Sigmoid colon (tissue), 7 donors: ENCODE measurements around the gene HMCN1. TPM values are rescaled to one million over a fixed set of nuclear protein-coding genes. Genes with fewer than 3 reads are reported as not detected.

Experiments
- DNase-seq: peaks from one replicate; pipeline ENCODE4 v3.0.0-alpha.2; 2019
- H3K27ac ChIP-seq, 4 donors: fragments of 200-600 bp; sonication (generic); one replicate each; pipeline ENCODE4 v1.5.1; 2016 to 2019; ENCODE audit warnings: mild to moderate bottlenecking in 1 of 4
- H3K27me3 ChIP-seq, 3 donors: fragments of 200-600 bp; sonication (generic); one replicate each; pipeline ENCODE4 v1.5.1; 2019; ENCODE audit warnings: mild to moderate bottlenecking in 1 of 3
- H3K36me3 ChIP-seq, 4 donors: fragments of 200-600 bp; sonication (generic); one replicate each; pipeline ENCODE4 v1.5.1; 2016 to 2019
- H3K4me1 ChIP-seq, 4 donors: fragments of 200-600 bp; sonication (generic); one replicate each; pipeline ENCODE4 v1.5.1; 2017 to 2019
- H3K4me3 ChIP-seq, 4 donors: fragments of 200-600 bp; sonication (generic); one replicate each; pipeline ENCODE4 v1.5.1; 2017 to 2019; ENCODE audit warnings: mild to moderate bottlenecking in 2 of 4, moderate library complexity in 1 of 4
- H3K9me3 ChIP-seq, 4 donors: fragments of 200-600 bp in 3 of 4; sonication (generic) in 3 of 4; one replicate each; pipeline versions ENCODE4 v1.5.1 to v1.6.1; 2013 to 2019
- EP300 ChIP-seq, 4 donors: sonication (generic); formaldehyde crosslinking; IDR thresholded peaks; one replicate each; pipeline ENCODE4 v1.6.1; 2017; ENCODE audit warnings: antibody characterized with exemption in 4 of 4
- POLR2A ChIP-seq, 2 donors: fragments of 450-650 bp; IDR thresholded peaks; one replicate each; pipeline ENCODE4 v1.6.1; 2016; ENCODE audit warnings: antibody characterized with exemption in 2 of 2, mild to moderate bottlenecking in 2 of 2, moderate library complexity in 2 of 2
- POLR2AphosphoS5 ChIP-seq, 4 donors: sonication (generic); formaldehyde crosslinking; IDR thresholded peaks; one replicate each; pipeline ENCODE4 v1.6.1; 2017; ENCODE audit warnings: antibody characterized with exemption in 4 of 4
- WGBS, 2 donors: extraction: QIAGEN DNeasy Blood & Tissue Kit; methylation state at CpG; one replicate each; pipeline ENCODE4 v1.1.7; 2013; 5-methylcytosine and 5-hydroxymethylcytosine counted together
- intact Hi-C: fragments of 100-400 bp; cut with DNase I; formaldehyde crosslinking; loops from one replicate; pipeline ENCODE4 v1.15.1; 2023
- polyA plus RNA-seq, 3 donors: library from polyadenylated mRNA; stranded (reverse); fragments of 200-250 nt; gene quantifications; one replicate each; pipeline ENCODE4 v1.2.3, GENCODE V29; 2013
- total RNA-seq, 4 donors: library from RNA; depleted of rRNA; stranded (reverse); fragments of >200 nt; gene quantifications; one replicate each; pipeline ENCODE4 v1.1.0, GENCODE V29; 2016
- TF ChIP-seq, protein P1 (sequence below), 4 experiments: fragments of 450-650 bp in 3 of 4; fragments of 200-600 bp in 1 of 4; IDR thresholded peaks; one replicate each; pipeline ENCODE4 v1.5.1; 2016 to 2019; ENCODE audit warnings: antibody characterized with exemption in 4 of 4, mild to moderate bottlenecking in 3 of 4, moderate library complexity in 2 of 4
- donor health status: healthy with polysubstance abuse.
- donor health status: Bipolar disorder and iron deficiency.
- donor health status: healthy.

HMCN1 gene
- total and polyA plus RNA-seq, 7 donors = under 0.01 to 22.7 (median 6.7) TPM

GRCh38 chr1:186082235-186082937, 348.2 kb downstream of the HMCN1 start:
- Histone ChIP-seq H3K4me3 (no peak overlapping the region), H3K9me3 (no peaks in the 10 kb centered on the region), H3K27ac (peak overlapping the region in 1 of 4 donors; percentile 1), H3K27me3 (no peaks in the 10 kb centered on the region), H3K4me1 (no peaks in the 10 kb centered on the region), H3K36me3 (no peaks in the 10 kb centered on the region)
- intact Hi-C loops = no loop called here
- 22 to 33% methylated on average over 6 of the region's 6 CpGs for WGBS, 2 donors
- DNase-seq = peak; percentile 83
- TF ChIP-seq EP300 (IDR thresholded peaks at IDR 0.05) = no peak
- peak in 2 of 4 donors; percentile 6 to 27 for TF ChIP-seq POLR2AphosphoS5 (IDR thresholded peaks at IDR 0.05)

DNA sequence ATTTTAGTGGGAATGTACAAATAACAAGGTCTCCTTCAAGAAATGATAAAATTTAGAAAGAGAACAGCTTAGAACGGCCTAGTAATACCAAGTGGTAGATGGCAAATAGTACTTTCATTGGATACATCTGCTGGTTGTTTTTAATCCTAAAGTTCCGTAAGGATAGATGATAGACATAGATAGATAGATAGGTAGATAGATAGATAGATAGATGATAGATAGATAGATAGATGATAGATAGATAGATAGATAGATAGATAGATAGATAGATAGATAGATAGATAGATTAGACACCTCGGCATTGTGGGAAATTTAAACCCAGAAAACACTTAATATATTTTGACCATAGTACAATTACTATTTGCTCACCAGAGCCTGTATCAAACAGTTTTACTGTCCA, 352.4 kb downstream of the HMCN1 start:
- 92 to 95% methylated on average over 3 of the region's 3 CpGs for WGBS, 2 donors

DNA sequence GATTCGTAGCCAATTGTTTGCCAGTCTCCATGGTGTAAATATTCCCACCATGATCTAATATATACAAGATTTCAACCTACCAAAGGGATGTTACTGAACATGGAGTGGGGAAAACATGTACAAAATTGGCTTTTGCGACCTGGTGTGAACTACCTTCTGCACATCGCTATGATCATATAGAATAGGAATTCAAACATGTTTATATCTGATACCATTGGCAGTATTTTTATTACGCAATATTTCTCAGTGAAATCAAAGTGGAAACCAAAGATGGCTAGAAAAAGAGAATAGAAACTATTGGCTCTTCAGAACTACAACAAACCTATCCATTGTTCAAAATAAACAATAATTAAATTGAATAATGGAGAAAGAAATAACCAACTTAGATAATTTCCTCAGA, 355.7 kb downstream of the HMCN1 start:
- intact Hi-C loops = no loop called here
- H3K9me3 ChIP-seq = no peaks in the 10 kb centered on the region
- no peak overlapping the region for H3K4me3 ChIP-seq
- 90% methylated on average over 4 of the region's 4 CpGs for WGBS, 2 donors
- peaks cover 0 to 5% (median 0%) of the 10 kb centered on the region in 4 donors for H3K4me1 ChIP-seq
- no peaks in the 10 kb centered on the region for H3K36me3 ChIP-seq
- no peak for DNase-seq
- H3K27me3 ChIP-seq = no peaks in the 10 kb centered on the region
- TF ChIP-seq, protein P1, sequence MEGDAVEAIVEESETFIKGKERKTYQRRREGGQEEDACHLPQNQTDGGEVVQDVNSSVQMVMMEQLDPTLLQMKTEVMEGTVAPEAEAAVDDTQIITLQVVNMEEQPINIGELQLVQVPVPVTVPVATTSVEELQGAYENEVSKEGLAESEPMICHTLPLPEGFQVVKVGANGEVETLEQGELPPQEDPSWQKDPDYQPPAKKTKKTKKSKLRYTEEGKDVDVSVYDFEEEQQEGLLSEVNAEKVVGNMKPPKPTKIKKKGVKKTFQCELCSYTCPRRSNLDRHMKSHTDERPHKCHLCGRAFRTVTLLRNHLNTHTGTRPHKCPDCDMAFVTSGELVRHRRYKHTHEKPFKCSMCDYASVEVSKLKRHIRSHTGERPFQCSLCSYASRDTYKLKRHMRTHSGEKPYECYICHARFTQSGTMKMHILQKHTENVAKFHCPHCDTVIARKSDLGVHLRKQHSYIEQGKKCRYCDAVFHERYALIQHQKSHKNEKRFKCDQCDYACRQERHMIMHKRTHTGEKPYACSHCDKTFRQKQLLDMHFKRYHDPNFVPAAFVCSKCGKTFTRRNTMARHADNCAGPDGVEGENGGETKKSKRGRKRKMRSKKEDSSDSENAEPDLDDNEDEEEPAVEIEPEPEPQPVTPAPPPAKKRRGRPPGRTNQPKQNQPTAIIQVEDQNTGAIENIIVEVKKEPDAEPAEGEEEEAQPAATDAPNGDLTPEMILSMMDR (IDR thresholded peaks at IDR 0.05) = no peak
- TF ChIP-seq POLR2A (IDR thresholded peaks at IDR 0.05) (no peak), EP300 (IDR thresholded peaks at IDR 0.05) (no peak), POLR2AphosphoS5 (IDR thresholded peaks at IDR 0.05) (no peak)
- no peak overlapping the region for H3K27ac ChIP-seq

More for the DNA sequence above, 352.4 kb downstream of the HMCN1 start:
- DNase-seq = no peak
- Histone ChIP-seq H3K9me3 (no peaks in the 10 kb centered on the region), H3K4me3 (no peak overlapping the region), H3K27me3 (no peaks in the 10 kb centered on the region), H3K27ac (no peak overlapping the region), H3K36me3 (no peaks in the 10 kb centered on the region), H3K4me1 (no peaks in the 10 kb centered on the region)
- TF ChIP-seq POLR2AphosphoS5 (IDR thresholded peaks at IDR 0.05) (no peak), POLR2A (IDR thresholded peaks at IDR 0.05) (no peak), EP300 (IDR thresholded peaks at IDR 0.05) (no peak)
- TF ChIP-seq, protein P1 (IDR thresholded peaks at IDR 0.05) = no peak
- intact Hi-C loops = no loop called here

DNA sequence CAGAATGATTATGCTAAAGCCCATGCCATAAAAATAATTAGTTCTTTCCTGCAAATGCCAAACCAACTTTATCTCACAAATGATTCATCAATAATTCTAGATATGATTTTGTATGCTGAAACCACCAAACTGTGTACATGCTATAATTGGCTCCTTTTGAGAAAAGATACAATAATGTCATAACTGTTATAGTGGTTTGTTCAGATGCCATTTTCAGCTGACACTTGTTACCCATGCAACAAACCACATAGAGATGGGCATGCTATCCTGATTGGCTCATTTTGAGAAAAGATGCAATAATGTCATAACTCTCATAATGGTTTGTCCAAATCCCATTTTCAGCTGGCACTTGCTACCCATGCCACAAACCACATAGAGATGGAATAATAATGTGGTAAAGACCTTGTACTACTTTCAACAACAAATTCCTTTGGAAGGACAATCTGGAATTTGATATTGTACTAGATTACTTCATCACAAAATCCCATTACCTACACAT, 357.1 kb downstream of the HMCN1 start:
- intact Hi-C loops = no loop called here
- H3K27ac ChIP-seq = no peak overlapping the region
- H3K4me3 ChIP-seq = no peak overlapping the region

DNA sequence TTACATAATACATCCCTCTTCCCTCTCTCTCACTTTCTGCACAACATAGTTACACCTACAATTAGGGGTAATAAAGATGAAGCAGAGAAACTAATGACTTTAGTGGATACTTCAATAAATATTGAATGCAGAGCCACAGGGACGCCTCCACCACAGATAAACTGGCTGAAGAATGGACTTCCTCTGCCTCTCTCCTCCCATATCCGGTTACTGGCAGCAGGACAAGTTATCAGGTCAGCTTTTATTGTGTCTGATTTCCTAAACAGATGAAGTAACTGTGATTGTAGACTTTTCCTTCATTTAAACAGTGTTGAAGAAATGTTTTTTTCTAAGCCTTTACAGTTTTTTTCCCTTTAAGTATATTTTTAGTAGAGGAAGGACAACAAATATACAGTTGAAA, 359.2 kb downstream of the HMCN1 start:
- Histone ChIP-seq H3K27me3 (no peaks in the 10 kb centered on the region), H3K9me3 (no peaks in the 10 kb centered on the region), H3K4me1 (peaks cover 0 to 5% (median 0%) of the 10 kb centered on the region in 4 donors), H3K4me3 (no peak overlapping the region), H3K27ac (no peak overlapping the region), H3K36me3 (no peaks in the 10 kb centered on the region)
- TF ChIP-seq, protein P1 (IDR thresholded peaks at IDR 0.05) = no peak
- TF ChIP-seq POLR2AphosphoS5 (IDR thresholded peaks at IDR 0.05) = no peak
- TF ChIP-seq EP300 (IDR thresholded peaks at IDR 0.05) = no peak
- TF ChIP-seq POLR2A (IDR thresholded peaks at IDR 0.05) = no peak
- 8 to 47% methylated on average over 2 of the region's 2 CpGs for WGBS, 2 donors
- no peak for DNase-seq
- intact Hi-C loops = no loop called here

More for the DNA sequence above, 357.1 kb downstream of the HMCN1 start:
- no peaks in the 10 kb centered on the region for H3K36me3 ChIP-seq
- H3K9me3 ChIP-seq = no peaks in the 10 kb centered on the region
- H3K27me3 ChIP-seq = no peaks in the 10 kb centered on the region
- H3K4me1 ChIP-seq = peaks cover 0 to 5% (median 0%) of the 10 kb centered on the region in 4 donors
- no peak for TF ChIP-seq POLR2AphosphoS5 (IDR thresholded peaks at IDR 0.05)
- no peak for TF ChIP-seq EP300 (IDR thresholded peaks at IDR 0.05)
- TF ChIP-seq, protein P1 (IDR thresholded peaks at IDR 0.05) = no peak
- no peak for TF ChIP-seq POLR2A (IDR thresholded peaks at IDR 0.05)
- DNase-seq = no peak
